GM23338 (cell line): ENCODE results near the gene GALNT9. TPM values are rescaled to one million over a fixed set of nuclear protein-coding genes. Genes with fewer than 3 reads are reported as not detected.

ENCODE experiments used
- ATAC-seq: fragments of 200-7000 bp; cut with Tn5 transposase; 3 replicates; pipeline ENCODE4 v1.9.1; 2020
- DNase-seq: peaks from one replicate; pipeline ENCODE4 v3.0.0-alpha.2; 2015; ENCODE audit warnings: low spot score
- H2AFZ ChIP-seq: fragments of 200-600 bp; sonication (generic); 2 replicates; pipeline ENCODE4 v1.8.0; 2016; ENCODE audit warnings: antibody characterized with exemption, mild to moderate bottlenecking, moderate library complexity
- H3F3A ChIP-seq: fragments of 200-600 bp; sonication (generic); replicated peaks from 2 replicates; pipeline ENCODE4 v1.8.0; 2017; ENCODE audit warnings: antibody characterized with exemption, mixed run types, low read depth
- H3K27ac ChIP-seq: fragments of 200-600 bp; sonication (generic); 2 replicates; pipeline ENCODE4 v1.6.1; 2016; ENCODE audit warnings: low read depth
- H3K27me3 ChIP-seq: fragments of 200-600 bp; sonication (generic); 2 replicates; pipeline ENCODE4 v1.8.0; 2016; ENCODE audit warnings: mild to moderate bottlenecking, mixed run types, moderate library complexity; ENCODE audit not compliant: insufficient read depth
- H3K36me3 ChIP-seq: fragments of 200-600 bp; sonication (generic); 2 replicates; pipeline ENCODE4 v1.8.0; 2016; ENCODE audit warnings: mild to moderate bottlenecking; ENCODE audit not compliant: insufficient read depth
- H3K4me1 ChIP-seq: fragments of 200-600 bp; sonication (generic); 2 replicates; pipeline ENCODE4 v1.8.0; 2016; ENCODE audit warnings: mild to moderate bottlenecking, moderate library complexity; ENCODE audit not compliant: insufficient read depth
- H3K4me2 ChIP-seq: fragments of 200-600 bp; sonication (generic); 2 replicates; pipeline ENCODE4 v1.7.1; 2017; ENCODE audit warnings: mixed run types
- H3K4me3 ChIP-seq: fragments of 200-600 bp; sonication (generic); 2 replicates; pipeline ENCODE4 v1.6.1; 2016; ENCODE audit warnings: mixed run types
- H3K79me2 ChIP-seq: fragments of 200-600 bp; sonication (generic); replicated peaks from 2 replicates; pipeline ENCODE4 v1.8.0; 2017; ENCODE audit warnings: mild to moderate bottlenecking; ENCODE audit not compliant: insufficient read depth
- H3K9me2 ChIP-seq: fragments of 200-600 bp; sonication (generic); 2 replicates; pipeline ENCODE4 v1.8.0; 2017; ENCODE audit not compliant: insufficient read depth
- H4K20me1 ChIP-seq: fragments of 200-600 bp; sonication (generic); replicated peaks from 2 replicates; pipeline ENCODE4 v1.8.0; 2017; ENCODE audit warnings: mild to moderate bottlenecking; ENCODE audit not compliant: insufficient read depth
- H3K27ac Mint-ChIP-seq: 2 replicates; pipeline ENCODE4 v1.8.0; 2020; ENCODE audit warnings: inconsistent platforms, mild to moderate bottlenecking, moderate library complexity, mixed read lengths
- H3K27me3 Mint-ChIP-seq: 3 replicates; pipeline ENCODE4 v1.8.0; 2022; ENCODE audit warnings: low read depth, mild to moderate bottlenecking, moderate library complexity, mixed read lengths, inconsistent platforms; ENCODE audit not compliant: insufficient read depth, poor library complexity
- H3K36me3 Mint-ChIP-seq: 3 replicates; pipeline ENCODE4 v1.8.0; 2021; ENCODE audit warnings: low read depth, mild to moderate bottlenecking, inconsistent platforms, moderate library complexity, mixed read lengths
- H3K4me1 Mint-ChIP-seq: 3 replicates; pipeline ENCODE4 v1.8.0; 2020; ENCODE audit warnings: mild to moderate bottlenecking, inconsistent platforms, mixed read lengths
- H3K4me3 Mint-ChIP-seq: 3 replicates; pipeline ENCODE4 v1.8.0; 2021; ENCODE audit warnings: moderate library complexity, mild to moderate bottlenecking, inconsistent platforms, mixed read lengths
- H3K9me3 Mint-ChIP-seq: 3 replicates; pipeline ENCODE4 v1.8.0; 2020; ENCODE audit warnings: moderate library complexity, mild to moderate bottlenecking, inconsistent platforms, mixed read lengths
- CTCF ChIP-seq, 2 experiments: fragments of 200-600 bp in 1 of 2; sonication (generic) in 1 of 2; conservative IDR thresholded peaks; 2 replicates each; pipeline versions ENCODE4 v1.5.1 to v1.6.1; 2016 to 2017; ENCODE audit warnings: antibody characterized with exemption in 2 of 2, low read depth in 2 of 2, mild to moderate bottlenecking in 2 of 2, moderate library complexity in 1 of 2
- ETS1 ChIP-seq: IDR thresholded peaks from 2 replicates; pipeline ENCODE4 v1.6.1; 2016; ENCODE audit warnings: antibody characterized with exemption
- EZH2 ChIP-seq: fragments of 200-600 bp; sonication (generic); IDR thresholded peaks from one replicate; pipeline ENCODE4 v1.8.0; 2017; ENCODE audit warnings: antibody characterized with exemption, mild to moderate bottlenecking, low read depth; ENCODE audit not compliant: unreplicated experiment
- EZH2phosphoT487 ChIP-seq: fragments of 200-600 bp; sonication (generic); IDR thresholded peaks from one replicate; pipeline ENCODE4 v1.8.1; 2018; ENCODE audit warnings: antibody characterized with exemption; ENCODE audit not compliant: unreplicated experiment
- STAT1 ChIP-seq: IDR thresholded peaks from one replicate; pipeline ENCODE4 v1.6.1; 2016; ENCODE audit warnings: antibody characterized with exemption; ENCODE audit not compliant: unreplicated experiment
- ZNF114 ChIP-seq: fragments of 250-450 bp; sonication (Bioruptor Pico); IDR thresholded peaks from 2 replicates; pipeline ENCODE4 v1.5.0; 2020; ENCODE audit warnings: mild to moderate bottlenecking, moderate library complexity
- ZNF331 ChIP-seq: fragments of 250-450 bp; sonication (Bioruptor Pico); IDR thresholded peaks from 2 replicates; pipeline ENCODE4 v1.5.0; 2020; ENCODE audit warnings: low read depth, mild to moderate bottlenecking, moderate library complexity
- polyA plus RNA-seq: library from polyadenylated mRNA; unstranded; fragments of >200 nt; fragmentation: Nextera tagmentation; extraction: Ambion mirVana; gene quantifications from 2 replicates; pipeline ENCODE4 v1.2.1, GENCODE V29; 2016
- total RNA-seq: library from RNA; depleted of rRNA; stranded (reverse); fragments of >200 nt; shearing (Covaris generic); gene quantifications from 2 replicates; pipeline ENCODE4 v1.2.3, GENCODE V29; 2014

Gene GALNT9
- total and polyA plus RNA-seq, 2 experiments from 2014 or later = 0.81 to 2.5 TPM

GRCh38 chr12:132164426-132164825, 165.0 kb downstream of the GALNT9 start:
- TF ChIP-seq EZH2phosphoT487 = no peak
- no peak for TF ChIP-seq ZNF331 (CRISPR knock-in tag)
- TF ChIP-seq ZNF114 = no peak
- Mint-ChIP-seq H3K36me3 (no peaks in the 10 kb centered on the region; the same call in 1 of the 3 replicates), H3K27me3 (peaks cover 15% of the 10 kb centered on the region), H3K4me1 (no peaks in the 10 kb centered on the region), H3K4me3 (no peak overlapping the region), H3K9me3 (peaks cover 13% of the 10 kb centered on the region), H3K27ac (no peak overlapping the region)
- Histone ChIP-seq H3K4me2 (no peak overlapping the region), H3K27me3 (no peaks in the 10 kb centered on the region), H3K9me2 (no peaks in the 10 kb centered on the region), H2AFZ (no peak overlapping the region), H3K4me1 (no peaks in the 10 kb centered on the region), H3K79me2 (no peaks in the 10 kb centered on the region), H4K20me1 (no peaks in the 10 kb centered on the region), H3F3A (no peaks in the 10 kb centered on the region), H3K4me3 (no peak overlapping the region), H3K27ac (no peak overlapping the region), H3K36me3 (no peaks in the 10 kb centered on the region)
- ATAC-seq (no peak), DNase-seq (no peak)

GRCh38 chr12:132163911-132164288, 165.5 kb downstream of the GALNT9 start:
- Histone ChIP-seq H3K4me2 (no peak overlapping the region), H4K20me1 (no peaks in the 10 kb centered on the region), H3K9me2 (no peaks in the 10 kb centered on the region), H3K27me3 (no peaks in the 10 kb centered on the region), H3F3A (no peaks in the 10 kb centered on the region), H3K4me1 (no peaks in the 10 kb centered on the region), H3K4me3 (no peak overlapping the region), H3K27ac (no peak overlapping the region), H3K79me2 (no peaks in the 10 kb centered on the region), H3K36me3 (no peaks in the 10 kb centered on the region), H2AFZ (no peak overlapping the region)
- DNase-seq = no peak
- Mint-ChIP-seq H3K27me3 (peaks cover 15% of the 10 kb centered on the region), H3K27ac (no peak overlapping the region), H3K4me3 (no peak overlapping the region; the same call in 2 of the 3 replicates), H3K4me1 (no peaks in the 10 kb centered on the region), H3K9me3 (peaks cover 13% of the 10 kb centered on the region), H3K36me3 (no peaks in the 10 kb centered on the region; the same call in 1 of the 3 replicates)
- no peak for TF ChIP-seq EZH2
- no peak for TF ChIP-seq STAT1
- no peak for TF ChIP-seq ETS1
- peak; percentile 16 to 23; a peak in 2 of 4 replicates for TF ChIP-seq CTCF (conservative IDR thresholded peaks at IDR 0.05; ENCODE audit: low read depth in 2 of 2)
- peak; percentile 15; the same call in 2 of the 3 replicates for ATAC-seq
